Transverse colon (tissue), 4 donors: ENCODE measurements around the gene ENAH. TPM values are rescaled to one million over a fixed set of nuclear protein-coding genes. Genes with fewer than 3 reads are reported as not detected.

Source experiments
- DNase-seq: peaks from one replicate; pipeline ENCODE4 v3.0.0-alpha.2; 2019
- H3K27ac ChIP-seq, 4 donors: fragments of 200-600 bp; sonication (generic); 2 replicates each; pipeline ENCODE4 v1.5.1; 2016 to 2018; ENCODE audit warnings: inconsistent platforms in 4 of 4
- H3K27me3 ChIP-seq: fragments of 200-600 bp; sonication (generic); 2 replicates; pipeline ENCODE4 v1.5.1; 2017; ENCODE audit warnings: inconsistent platforms
- H3K36me3 ChIP-seq, 4 donors: fragments of 200-600 bp; sonication (generic); 2 replicates each; pipeline ENCODE4 v1.5.1; 2017 to 2019; ENCODE audit warnings: inconsistent platforms in 4 of 4
- H3K4me1 ChIP-seq, 4 donors: fragments of 200-600 bp; sonication (generic); 2 replicates each; pipeline ENCODE4 v1.5.1; 2017 to 2020; ENCODE audit warnings: inconsistent platforms in 4 of 4
- H3K4me3 ChIP-seq, 4 donors: fragments of 200-600 bp; sonication (generic); 1 replicate in 1 of 4; 2 replicates in 3 of 4; pipeline versions ENCODE4 v1.5.1 to v1.6.1; 2017 to 2019; ENCODE audit warnings: inconsistent platforms in 4 of 4
- H3K9me3 ChIP-seq, 2 donors: fragments of 200-600 bp; sonication (generic); 2 replicates each; pipeline ENCODE4 v1.5.1; 2017 to 2019; ENCODE audit warnings: inconsistent platforms in 2 of 2
- CTCF ChIP-seq, 5 experiments: fragments of 200-600 bp in 3 of 5; fragments of 450-650 bp in 2 of 5; sonication (generic) in 3 of 5; IDR thresholded peaks; 1 replicate in 2 of 5; 2 replicates in 3 of 5; pipeline ENCODE4 v1.5.1; 2016 to 2017; ENCODE audit warnings: antibody characterized with exemption in 5 of 5, inconsistent platforms in 3 of 5, mild to moderate bottlenecking in 2 of 5, moderate library complexity in 1 of 5
- EP300 ChIP-seq: sonication (generic); formaldehyde crosslinking; IDR thresholded peaks from one replicate; pipeline ENCODE4 v1.6.1; 2017; ENCODE audit warnings: antibody characterized with exemption, low read depth
- POLR2A ChIP-seq: fragments of 450-650 bp; IDR thresholded peaks from one replicate; pipeline ENCODE4 v1.6.1; 2016; ENCODE audit warnings: antibody characterized with exemption, mild to moderate bottlenecking, moderate library complexity
- POLR2AphosphoS5 ChIP-seq, 3 donors: sonication (generic); formaldehyde crosslinking; IDR thresholded peaks; one replicate each; pipeline ENCODE4 v1.6.1; 2016; ENCODE audit warnings: antibody characterized with exemption in 3 of 3
- WGBS, 2 donors: methylation state at CpG; one replicate each; pipeline ENCODE4 v1.1.5; 2018; ENCODE audit warnings: low coverage in 1 of 2; 5-methylcytosine and 5-hydroxymethylcytosine counted together
- in situ Hi-C, 4 donors: fragments of 200-750 bp; cut with MboI; loops; one replicate each; pipeline versions ENCODE4 v1.15.0 to v1.15.1; 2017; ENCODE audit warnings: low sequenced_read_pairs in 3 of 4, low pct_ligation_motif_present in 1 of 4, low pct_unique_long_range_greater_than_20kb in 1 of 4
- intact Hi-C: fragments of 100-400 bp; cut with DNase I; formaldehyde crosslinking; loops from one replicate; pipeline ENCODE4 v1.15.1; 2023; ENCODE audit warnings: low total_unique reads
- total RNA-seq, 4 donors: library from RNA; depleted of rRNA; stranded (reverse); fragments of >200 nt; gene quantifications; one replicate each; pipeline ENCODE4 v1.1.0, GENCODE V29; 2016

Gene ENAH
- total RNA-seq, 4 donors from 2014 or later: 14.7 to 140 (median 33.9) TPM

GRCh38 chr1:225449261-225449660, 203.7 kb downstream of the ENAH start:
- H3K4me1 ChIP-seq: peaks cover 36 to 65% (median 58%) of the 10 kb centered on the region in 4 donors
- in situ Hi-C loops (no loop called here), intact Hi-C loops (no loop called here)
- peak overlapping the region; percentile 89 to 93 (median 92) for H3K27ac ChIP-seq
- no peaks in the 10 kb centered on the region for H3K36me3 ChIP-seq
- no peak for TF ChIP-seq POLR2A
- peak in 1 of 3 donors; percentile 25 for TF ChIP-seq POLR2AphosphoS5 (IDR thresholded peaks at IDR 0.05)
- H3K9me3 ChIP-seq: no peaks in the 10 kb centered on the region
- H3K27me3 ChIP-seq: no peaks in the 10 kb centered on the region
- 44% methylated on average over 9 of the region's 9 CpGs; no CpG with 5 or more reads in 1 of the 2 donors for WGBS, 2 donors
- H3K4me3 ChIP-seq: no peak overlapping the region
- DNase-seq: peak; percentile 78

- Histone ChIP-seq H3K4me1 (peaks cover 37 to 72% (median 63%) of the 10 kb centered on the region in 4 donors), H3K4me3 (no peak overlapping the region), H3K36me3 (no peaks in the 10 kb centered on the region), H3K9me3 (no peaks in the 10 kb centered on the region), H3K27ac (peak overlapping the region; percentile 89 to 93 (median 92)), H3K27me3 (no peaks in the 10 kb centered on the region)
- 77 to 86% methylated on average over 2 to 9 of the region's 9 CpGs for WGBS, 2 donors
- in situ Hi-C loops (no loop called here), intact Hi-C loops (no loop called here)
- DNase-seq: peak; percentile 10
- TF ChIP-seq POLR2AphosphoS5 (IDR thresholded peaks at IDR 0.05): no peak
- TF ChIP-seq EP300: peak; percentile 23
Observed at GRCh38 chr1:225448146-225448805, 204.6 kb downstream of the ENAH start.

- TF ChIP-seq EP300 (peak; percentile 91), POLR2AphosphoS5 (IDR thresholded peaks at IDR 0.05) (peak; percentile 59 to 78 (median 70)), POLR2A (no peak)
- H3K36me3 ChIP-seq: no peaks in the 10 kb centered on the region
- no peak overlapping the region for H3K4me3 ChIP-seq
- no peaks in the 10 kb centered on the region for H3K9me3 ChIP-seq
- no peaks in the 10 kb centered on the region for H3K27me3 ChIP-seq
- peak; percentile 61 for DNase-seq
- peaks cover 40 to 77% (median 69%) of the 10 kb centered on the region in 4 donors for H3K4me1 ChIP-seq
- in situ Hi-C loops (no loop called here), intact Hi-C loops (no loop called here)
- peak overlapping the region; percentile 89 to 93 (median 92) for H3K27ac ChIP-seq
- WGBS, 2 donors: 53 to 80% methylated on average over 1 to 8 of the region's 8 CpGs
Observed at GRCh38 chr1:225447650-225448089, 205.3 kb downstream of the ENAH start.

- no peaks in the 10 kb centered on the region for H3K27me3 ChIP-seq
- peak overlapping the region; percentile 89 to 93 (median 92) for H3K27ac ChIP-seq
- H3K9me3 ChIP-seq: no peaks in the 10 kb centered on the region
- 68 to 83% methylated on average over 4 to 9 of the region's 9 CpGs for WGBS, 2 donors
- DNase-seq: no peak
- in situ Hi-C loops: no loop called here
- no peaks in the 10 kb centered on the region for H3K36me3 ChIP-seq
- peaks cover 42 to 81% (median 73%) of the 10 kb centered on the region in 4 donors for H3K4me1 ChIP-seq
- intact Hi-C loops: no loop called here
- no peak for TF ChIP-seq EP300
- TF ChIP-seq POLR2A: no peak
- TF ChIP-seq POLR2AphosphoS5 (IDR thresholded peaks at IDR 0.05): no peak
- TF ChIP-seq CTCF (IDR thresholded peaks at IDR 0.05): no peak
- no peak overlapping the region for H3K4me3 ChIP-seq
Observed at GRCh38 chr1:225446981-225447615, 205.8 kb downstream of the ENAH start.

- intact Hi-C loops: no loop called here
- Histone ChIP-seq H3K9me3 (no peaks in the 10 kb centered on the region), H3K27me3 (no peaks in the 10 kb centered on the region), H3K4me3 (no peak overlapping the region), H3K27ac (peak overlapping the region; percentile 89 to 93 (median 92)), H3K4me1 (peaks cover 43 to 87% (median 79%) of the 10 kb centered on the region in 4 donors), H3K36me3 (no peaks in the 10 kb centered on the region)
- no peak for TF ChIP-seq POLR2AphosphoS5 (IDR thresholded peaks at IDR 0.05)
- 61% methylated on average over 7 of the region's 7 CpGs; no CpG with 5 or more reads in 1 of the 2 donors for WGBS, 2 donors
- peak; percentile 12 for DNase-seq
- in situ Hi-C loops: no loop called here
Observed at GRCh38 chr1:225446595-225446960, 206.3 kb downstream of the ENAH start.
